HepG2 (cell line): Measurements from ENCODE around the gene SOAT2. TPM values are rescaled to one million over a fixed set of nuclear protein-coding genes. Genes with fewer than 3 reads are reported as not detected.

Source experiments
- AHDC1 ChIP-seq: sonication (generic); formaldehyde crosslinking; IDR thresholded peaks from 2 replicates; pipeline ENCODE4 v1.5.1; 2020; ENCODE audit warnings: mild to moderate bottlenecking, missing genetic modification reagents, borderline replicate concordance
- AHR ChIP-seq: IDR thresholded peaks from 2 replicates; pipeline ENCODE4 v1.6.1; 2018; ENCODE audit warnings: missing genetic modification reagents, missing compliant biosample characterization
- ATF1 ChIP-seq: IDR thresholded peaks from 2 replicates; pipeline ENCODE4 v1.6.1; 2016; ENCODE audit warnings: mild to moderate bottlenecking, control low read depth
- CHCHD3 ChIP-seq: sonication (generic); formaldehyde crosslinking; IDR thresholded peaks from 2 replicates; pipeline ENCODE4 v1.8.0; 2022; ENCODE audit warnings: mild to moderate bottlenecking, missing genetic modification reagents, moderate library complexity
- DR1 ChIP-seq: sonication (generic); formaldehyde crosslinking; IDR thresholded peaks from 2 replicates; pipeline ENCODE4 v1.8.0; 2021; ENCODE audit warnings: mild to moderate bottlenecking, missing genetic modification reagents, inconsistent platforms
- KDM5B ChIP-seq: sonication (generic); formaldehyde crosslinking; IDR thresholded peaks from 2 replicates; pipeline ENCODE4 v1.4.0; 2020; ENCODE audit warnings: missing genetic modification reagents, mild to moderate bottlenecking, borderline replicate concordance
- NR0B2 ChIP-seq: sonication (generic); formaldehyde crosslinking; IDR thresholded peaks from 2 replicates; pipeline ENCODE4 v1.4.0; 2020; ENCODE audit warnings: mild to moderate bottlenecking, missing genetic modification reagents
- SNAPC2 ChIP-seq: sonication (generic); formaldehyde crosslinking; IDR thresholded peaks from 2 replicates; pipeline ENCODE4 v1.8.1; 2022; ENCODE audit warnings: mild to moderate bottlenecking, missing genetic modification reagents
- SP1 ChIP-seq, 2 experiments: fragments of 450-650 bp in 1 of 2; sonication (generic) in 1 of 2; formaldehyde crosslinking in 1 of 2; IDR thresholded peaks; 2 replicates each; pipeline versions ENCODE4 v1.4.0 to v1.6.1; 2016 to 2020; ENCODE audit warnings: missing genetic modification reagents in 1 of 2
- TIGD3 ChIP-seq: sonication (generic); formaldehyde crosslinking; IDR thresholded peaks from 2 replicates; pipeline ENCODE4 v1.5.1; 2020; ENCODE audit warnings: mild to moderate bottlenecking, missing genetic modification reagents, borderline replicate concordance
- XBP1 ChIP-seq: sonication (generic); formaldehyde crosslinking; IDR thresholded peaks from 2 replicates; pipeline ENCODE4 v1.5.0; 2020; ENCODE audit warnings: missing genetic modification reagents
- YEATS4 ChIP-seq: sonication (generic); formaldehyde crosslinking; IDR thresholded peaks from 2 replicates; pipeline ENCODE4 v1.4.0; 2020; ENCODE audit warnings: missing genetic modification reagents, borderline replicate concordance
- ZBTB44 ChIP-seq: sonication (generic); formaldehyde crosslinking; IDR thresholded peaks from 2 replicates; pipeline ENCODE4 v1.4.0; 2020; ENCODE audit warnings: missing genetic modification reagents
- ZFYVE20 ChIP-seq: sonication (generic); formaldehyde crosslinking; IDR thresholded peaks from 2 replicates; pipeline ENCODE4 v1.8.0; 2023; ENCODE audit warnings: low read depth, mild to moderate bottlenecking, moderate library complexity, missing genetic modification reagents, borderline replicate concordance
- ZNF24 ChIP-seq: fragments of 450-650 bp; IDR thresholded peaks from 2 replicates; pipeline ENCODE4 v1.6.1; 2017; ENCODE audit warnings: antibody characterized with exemption, mild to moderate bottlenecking
- ZNF282 ChIP-seq: fragments of 450-650 bp; IDR thresholded peaks from 2 replicates; pipeline ENCODE4 v1.6.1; 2018; ENCODE audit not compliant: partially characterized antibody
- ZNF710 ChIP-seq: sonication (generic); formaldehyde crosslinking; IDR thresholded peaks from 2 replicates; pipeline ENCODE4 v1.5.0; 2020; ENCODE audit warnings: mild to moderate bottlenecking, missing genetic modification reagents, borderline replicate concordance
- polyA plus RNA-seq, 8 experiments: library from polyadenylated mRNA; depleted of rRNA in 3 of 8; stranded (reverse) in 7 of 8; unstranded in 1 of 8; fragments of >200 nt; fragmentation: Illumina TruSeq in 4 of 8; extraction: Trizol in 4 of 8; gene quantifications; 2 replicates each; pipeline versions ENCODE4 v1.2.1 to v1.2.3, GENCODE V29; 2011 to 2016; ENCODE audit warnings: low read depth in 4 of 8, missing spikeins in 1 of 8, mixed read lengths in 1 of 8; ENCODE audit not compliant: insufficient read depth in 1 of 8
- total RNA-seq, 5 experiments: library from RNA; depleted of rRNA; stranded (reverse); fragments of >200 nt; fragmentation: Illumina TruSeq; extraction: Trizol; gene quantifications; 2 replicates each; pipeline ENCODE4 v1.2.3, GENCODE V29; 2016; ENCODE audit warnings: low read depth in 1 of 5

Gene SOAT2
- total and polyA plus RNA-seq, 2 of the 13 experiments (the other 11 are each of a cell fraction or from before 2014, with no cell fraction given) = 14.9 to 108 TPM

- TF ChIP-seq ZNF282 (no peak), XBP1 (CRISPR knock-in tag) (no peak; the same call in none of the 2 replicates), CHCHD3 (CRISPR knock-in tag) (no peak), ZFYVE20 (CRISPR knock-in tag) (peak; percentile 43; the same call in 1 of the 2 replicates), YEATS4 (peak; percentile 89), ZNF710 (CRISPR knock-in tag) (no peak), SP1 (IDR thresholded peaks at IDR 0.05) (no peak), SP1 (CRISPR knock-in tag; IDR thresholded peaks at IDR 0.05) (peak; percentile 72), SNAPC2 (peak; percentile 53; the same call in 1 of the 2 replicates), TIGD3 (CRISPR knock-in tag) (no peak), KDM5B (CRISPR knock-in tag) (peak; percentile 54; the same call in 1 of the 2 replicates), NR0B2 (CRISPR knock-in tag) (0 out of 2 replicates have a peak, but pooled peaks have one; percentile 33), ZBTB44 (CRISPR knock-in tag) (no peak), AHDC1 (CRISPR knock-in tag) (no peak), ZNF24 (no peak), DR1 (peak; percentile 86), ATF1 (CRISPR knock-in tag) (no peak), AHR (0 out of 2 replicates have a peak, but pooled peaks have one; percentile 76)
These were observed 23.8 kb upstream of the SOAT2 start, which contains the start of gene SPRYD3 (continued) for GRCh38 chr12:53079226-53080117.
